ENCODE measurements around the gene ERICH3.

DNA sequence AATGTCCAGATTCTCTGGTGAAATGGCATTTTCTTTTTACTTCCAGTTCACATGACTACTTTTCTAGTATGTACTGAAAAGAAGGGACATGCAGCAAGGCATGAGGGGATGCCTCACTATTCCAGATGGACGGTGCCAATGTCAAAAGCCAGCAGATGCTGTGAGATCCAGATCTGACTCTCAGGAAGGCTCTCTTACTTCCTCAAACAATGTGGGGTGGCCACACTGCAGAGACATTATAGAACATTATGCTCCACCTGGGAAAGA is 41.6 kb upstream of the ERICH3 start:
- TF ChIP-seq, protein P1, sequence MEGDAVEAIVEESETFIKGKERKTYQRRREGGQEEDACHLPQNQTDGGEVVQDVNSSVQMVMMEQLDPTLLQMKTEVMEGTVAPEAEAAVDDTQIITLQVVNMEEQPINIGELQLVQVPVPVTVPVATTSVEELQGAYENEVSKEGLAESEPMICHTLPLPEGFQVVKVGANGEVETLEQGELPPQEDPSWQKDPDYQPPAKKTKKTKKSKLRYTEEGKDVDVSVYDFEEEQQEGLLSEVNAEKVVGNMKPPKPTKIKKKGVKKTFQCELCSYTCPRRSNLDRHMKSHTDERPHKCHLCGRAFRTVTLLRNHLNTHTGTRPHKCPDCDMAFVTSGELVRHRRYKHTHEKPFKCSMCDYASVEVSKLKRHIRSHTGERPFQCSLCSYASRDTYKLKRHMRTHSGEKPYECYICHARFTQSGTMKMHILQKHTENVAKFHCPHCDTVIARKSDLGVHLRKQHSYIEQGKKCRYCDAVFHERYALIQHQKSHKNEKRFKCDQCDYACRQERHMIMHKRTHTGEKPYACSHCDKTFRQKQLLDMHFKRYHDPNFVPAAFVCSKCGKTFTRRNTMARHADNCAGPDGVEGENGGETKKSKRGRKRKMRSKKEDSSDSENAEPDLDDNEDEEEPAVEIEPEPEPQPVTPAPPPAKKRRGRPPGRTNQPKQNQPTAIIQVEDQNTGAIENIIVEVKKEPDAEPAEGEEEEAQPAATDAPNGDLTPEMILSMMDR (IDR thresholded peaks at IDR 0.05; ENCODE audit: insufficient read depth, low read length, poor library complexity, severe bottlenecking): no peak
- no peak for TF ChIP-seq EZH2phosphoT487 (conservative IDR thresholded peaks at IDR 0.05; ENCODE audit: low read length)

Data from SU-DHL-6 (cell line).